WI38 (cell line): ENCODE results near the gene IFIT5.
A peak's percentile ranks its signal among the peaks of the same experiment; 100 is the strongest.

Experiments used
- H3K4me3 ChIP-seq: 2 replicates; pipeline ENCODE4 v1.5.1; 2011; ENCODE audit warnings: low read depth, mild to moderate bottlenecking, control low read depth, low read length
- CTCF ChIP-seq: IDR thresholded peaks from 2 replicates; pipeline ENCODE4 v1.5.1; 2012; ENCODE audit warnings: low read depth, mild to moderate bottlenecking, control low read depth, low read length

The IFIT5 gene

GRCh38 chr10:89414146-89414878 is at the start of gene IFIT5:
Gene IFIT5 (plus strand): TSS chr10:89414568. CDS start chr10:89414799, 231 bp downstream.
- TF ChIP-seq CTCF, result no peak

DNA sequence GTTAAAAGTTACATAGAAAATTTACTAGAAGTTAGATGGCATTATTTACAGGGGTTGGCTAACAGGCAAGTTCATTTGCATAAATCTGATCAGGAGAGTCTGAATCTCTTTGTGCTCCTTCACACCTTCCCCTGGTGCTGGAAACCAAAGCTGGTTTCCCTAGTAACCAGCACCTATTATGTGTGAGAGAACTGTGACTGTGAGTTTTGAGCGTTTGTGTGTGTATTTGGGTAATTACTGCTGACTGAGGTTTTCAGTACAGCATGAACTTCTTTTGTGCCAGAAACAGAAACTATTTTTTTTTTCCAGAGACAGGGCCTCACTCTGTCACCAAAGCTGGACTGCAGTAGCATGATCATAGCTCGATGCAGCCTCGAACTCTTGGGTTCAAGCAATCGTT is 46.8 kb upstream of the IFIT5 start:
- H3K4me3 ChIP-seq, result no peak overlapping the region
- TF ChIP-seq CTCF, result no peak

More at GRCh38 chr10:89414146-89414878, at the start of gene IFIT5:
- H3K4me3 ChIP-seq, result peak within 1 kb of the TSS; percentile 80

- no peak for TF ChIP-seq CTCF
- H3K4me3 ChIP-seq, result no peak overlapping the region
Observed at GRCh38 chr10:89368129-89368528, 46.2 kb upstream of the IFIT5 start.

- H3K4me3 ChIP-seq, result no peak overlapping the region
- peak; percentile 42; the same call in 1 of the 2 replicates for TF ChIP-seq CTCF
Observed at GRCh38 chr10:89369156-89370105, 44.9 kb upstream of the IFIT5 start.

DNA sequence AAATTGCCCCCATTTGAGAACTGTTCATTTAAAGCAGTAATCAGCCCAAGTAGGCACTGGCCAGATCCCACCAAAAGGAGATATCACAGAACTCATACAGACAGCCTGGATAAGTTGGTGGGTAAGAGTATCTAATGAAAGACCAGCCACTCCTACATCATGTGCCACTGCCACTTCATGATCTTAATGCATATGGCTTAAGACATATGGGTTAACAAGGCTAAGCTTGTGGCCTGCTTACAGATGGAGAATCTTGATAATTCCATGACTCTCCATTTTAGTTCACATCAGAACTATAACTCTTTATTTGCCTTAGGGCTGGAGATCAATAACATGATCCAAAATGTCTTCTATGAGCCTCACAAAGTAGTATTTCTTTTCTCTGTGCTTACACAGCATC is 43.3 kb upstream of the IFIT5 start:
- no peak for TF ChIP-seq CTCF
- H3K4me3 ChIP-seq, result no peak overlapping the region

DNA sequence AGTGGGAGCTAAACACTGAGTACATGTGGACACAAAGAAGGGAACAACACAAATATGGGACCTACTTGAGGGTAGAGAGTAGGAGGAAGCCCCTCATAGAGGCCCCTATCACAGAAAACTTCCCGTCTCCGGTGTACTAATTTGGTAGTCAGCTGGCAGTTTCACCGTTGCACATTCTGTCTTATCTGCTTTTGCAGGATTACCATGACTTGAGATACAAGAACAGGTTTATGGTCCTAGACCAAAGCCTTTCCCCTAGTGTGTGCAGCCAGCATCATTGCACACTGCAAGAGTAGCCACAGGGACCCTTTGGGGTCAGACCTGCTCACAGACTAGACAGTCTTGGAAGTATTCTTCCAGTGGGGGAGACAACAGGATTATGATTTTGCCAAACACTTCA is 42.4 kb upstream of the IFIT5 start:
- no peak for TF ChIP-seq CTCF
- no peak overlapping the region for H3K4me3 ChIP-seq
